Hematopoietic multipotent progenitor cell treated with erythropoietin and hydrocortisone succinate and interleukin-3 and kit ligand, for 4 days (in vitro differentiated cells): ENCODE measurements around the gene HTATIP2.
"Not testable (repeated sequence)": the region's sequence is repeated elsewhere in the genome, so short reads cannot be mapped to it uniquely, and the experiment has no call there.

Experiments used
- DNase-seq: peaks from one replicate; pipeline ENCODE4 v3.0.0-alpha.2; 2015

HTATIP2 gene

DNA sequence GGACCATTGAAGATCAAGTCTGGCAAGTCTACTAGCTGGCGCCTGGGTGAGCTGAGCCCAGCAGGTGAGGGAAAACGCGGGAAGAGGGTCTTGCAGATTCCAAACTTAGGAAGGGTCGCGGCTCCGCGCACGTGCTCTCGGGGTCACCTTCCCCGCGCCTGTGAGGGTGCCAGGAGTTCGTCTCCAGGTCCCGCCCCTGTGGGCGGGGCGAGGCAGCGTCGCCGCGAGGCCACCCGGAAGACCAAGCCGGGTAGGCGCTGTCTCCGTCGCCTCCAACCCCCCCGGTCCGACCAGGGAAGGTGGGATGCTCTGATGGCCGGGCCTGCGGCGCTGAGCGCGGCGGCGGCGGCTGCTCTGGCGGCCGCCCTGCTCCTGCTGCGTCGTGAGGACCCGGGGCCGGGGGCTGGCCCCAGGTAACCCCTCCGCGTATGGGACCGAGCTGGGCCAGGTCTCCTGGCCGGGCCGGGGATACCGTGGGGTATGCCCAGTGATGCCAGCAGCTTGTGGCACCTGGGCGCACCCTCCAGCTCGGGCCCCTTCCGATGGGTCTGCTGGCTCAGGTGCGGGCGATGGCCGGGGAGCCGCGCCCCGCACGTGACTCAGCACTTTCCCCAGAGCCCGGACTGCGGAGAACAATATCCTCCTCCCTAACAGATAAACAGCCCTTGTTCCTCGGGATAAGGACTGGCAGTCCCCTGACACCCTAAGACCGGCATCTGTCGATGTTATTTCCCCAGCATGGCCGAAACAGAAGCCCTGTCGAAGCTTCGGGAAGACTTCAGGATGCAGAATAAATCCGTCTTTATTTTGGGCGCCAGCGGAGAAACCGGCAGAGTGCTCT lies at the start of gene HTATIP2:
TSS of gene HTATIP2 (plus strand) at position 215 of the 841 bp plus-strand sequence. CDS start at position 739, 524 bp downstream.
- DNase-seq: peak; percentile 81

GRCh38 chr11:20315800-20316199 lies 47.7 kb upstream of the HTATIP2 start:
- no peak for DNase-seq

- DNase-seq: no peak
Observed at GRCh38 chr11:20321177-20321576, 42.3 kb upstream of the HTATIP2 start.

GRCh38 chr11:20327377-20327935 lies 36.1 kb upstream of the HTATIP2 start:
- DNase-seq: no peak

- no peak for DNase-seq
Observed at GRCh38 chr11:20336056-20336455, 27.5 kb upstream of the HTATIP2 start.

GRCh38 chr11:20337526-20338154 lies 25.9 kb upstream of the HTATIP2 start:
- DNase-seq: peak; percentile 65

- DNase-seq: peak; percentile 65
Observed at GRCh38 chr11:20342347-20343141, 21.0 kb upstream of the HTATIP2 start.

GRCh38 chr11:20351136-20351535 lies 12.4 kb upstream of the HTATIP2 start:
- DNase-seq: no peak

DNA sequence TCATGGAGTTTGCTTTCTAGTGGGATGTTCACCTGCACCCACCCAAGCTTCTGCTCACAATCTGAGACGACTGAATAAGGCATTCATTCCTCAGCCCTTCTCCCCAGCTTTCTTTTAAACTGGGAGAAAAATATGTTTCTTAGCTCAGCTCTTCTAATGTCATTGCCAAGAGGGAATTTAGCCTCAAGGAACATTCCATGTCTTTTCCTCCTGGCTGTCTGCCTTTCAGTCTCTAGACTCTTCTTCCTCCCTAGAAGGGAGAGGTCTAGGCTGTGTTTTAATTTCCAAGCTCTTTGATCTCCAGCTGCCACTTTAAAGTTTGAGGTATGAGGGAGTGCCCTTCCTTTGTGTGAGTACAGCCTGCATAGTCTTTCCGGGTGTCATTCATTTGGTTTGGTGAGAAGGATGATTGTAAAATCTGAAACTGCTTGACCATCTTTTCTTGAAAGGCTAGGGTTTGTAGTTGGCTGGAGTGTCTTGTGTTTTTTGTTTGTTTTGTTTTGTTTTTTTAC lies 11.7 kb upstream of the HTATIP2 start:
- DNase-seq: no peak

GRCh38 chr11:20353829-20354434 lies 9.6 kb upstream of the HTATIP2 start:
- DNase-seq: peak; percentile 59

DNA sequence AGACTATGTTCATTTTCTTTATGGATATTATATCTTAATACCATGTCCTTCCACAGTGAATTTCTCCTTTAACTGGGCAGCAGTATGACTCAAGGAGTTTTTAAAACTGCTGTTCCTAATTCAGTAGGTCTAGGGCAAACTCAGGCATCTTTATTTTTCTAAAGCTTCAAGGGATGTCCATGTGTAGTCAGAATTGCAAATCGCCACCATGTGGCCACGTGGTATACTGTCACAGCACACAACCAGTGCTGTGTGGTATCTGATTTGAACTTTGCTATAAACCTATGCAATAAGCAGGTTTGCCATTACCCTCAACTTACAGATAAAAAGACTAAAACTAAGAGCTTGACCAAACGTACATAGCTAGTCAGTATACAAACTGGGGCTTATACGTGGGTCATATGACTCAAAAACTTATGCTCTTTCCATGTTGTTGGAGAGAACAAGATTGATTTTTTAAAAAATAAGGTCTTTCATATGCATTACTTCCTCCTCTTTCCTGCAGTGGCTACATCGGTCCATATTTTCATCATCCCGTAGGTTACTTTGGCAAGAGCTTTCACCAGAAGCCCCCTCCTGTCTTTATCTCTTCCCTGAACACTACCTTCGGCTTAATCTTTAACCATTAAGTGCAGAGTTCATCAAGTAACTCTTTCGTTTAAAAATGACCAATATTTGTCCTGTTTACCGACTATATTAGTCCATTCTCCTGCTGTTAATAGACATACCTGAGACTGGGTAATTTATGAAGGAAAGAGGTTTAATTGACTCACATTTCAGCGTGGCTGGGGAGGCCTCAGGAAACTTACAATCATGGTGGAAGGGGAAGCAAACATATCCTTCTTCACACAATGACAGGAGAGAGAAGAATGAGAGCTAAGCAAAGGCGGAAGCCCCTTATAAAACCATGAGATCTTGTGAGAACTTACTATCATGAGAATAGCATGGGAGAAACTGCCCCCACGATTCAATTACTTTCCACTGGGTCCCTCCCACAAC lies 8.0 kb upstream of the HTATIP2 start:
- DNase-seq: peak; percentile 77

DNA sequence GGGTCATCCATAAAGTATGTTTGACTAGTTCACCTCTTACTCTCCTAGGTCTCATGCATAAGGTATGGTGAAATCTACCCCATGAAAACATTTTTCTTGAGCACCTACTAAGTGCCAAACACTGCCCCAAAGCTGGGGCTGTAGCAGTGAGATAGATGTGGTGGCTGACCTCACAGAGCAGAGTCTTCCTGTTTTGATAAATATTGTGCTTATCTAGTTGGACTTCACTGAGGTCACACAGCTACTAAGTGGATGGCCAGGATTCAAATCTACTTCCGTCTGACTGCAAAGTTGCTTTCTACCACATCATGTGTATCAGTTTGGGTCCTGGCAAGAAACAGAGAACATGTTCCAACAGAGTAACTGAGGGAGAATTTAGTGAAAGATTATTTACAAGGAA lies 6.4 kb upstream of the HTATIP2 start:
- DNase-seq: peak; percentile 40

DNA sequence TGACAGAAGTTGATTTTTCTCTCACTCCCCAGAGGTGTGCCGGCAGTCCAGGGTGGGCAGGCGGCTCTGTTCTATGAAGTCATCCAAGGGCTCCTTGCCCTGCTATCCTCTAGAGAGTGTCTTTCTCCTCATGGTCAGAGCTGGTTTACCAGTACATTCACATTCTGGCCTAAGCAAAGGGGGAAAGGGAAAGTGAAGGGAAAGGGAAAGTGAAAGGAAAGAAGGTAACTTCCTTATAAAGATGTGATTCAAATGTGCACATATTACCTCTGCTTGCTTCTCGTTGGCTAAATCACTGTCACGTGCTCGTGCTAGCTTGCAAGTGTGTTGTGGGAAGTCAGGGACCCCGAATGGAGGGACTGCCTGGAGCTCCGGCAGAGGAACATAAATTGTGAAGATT lies 2.9 kb upstream of the HTATIP2 start:
- DNase-seq: peak; percentile 39

DNA sequence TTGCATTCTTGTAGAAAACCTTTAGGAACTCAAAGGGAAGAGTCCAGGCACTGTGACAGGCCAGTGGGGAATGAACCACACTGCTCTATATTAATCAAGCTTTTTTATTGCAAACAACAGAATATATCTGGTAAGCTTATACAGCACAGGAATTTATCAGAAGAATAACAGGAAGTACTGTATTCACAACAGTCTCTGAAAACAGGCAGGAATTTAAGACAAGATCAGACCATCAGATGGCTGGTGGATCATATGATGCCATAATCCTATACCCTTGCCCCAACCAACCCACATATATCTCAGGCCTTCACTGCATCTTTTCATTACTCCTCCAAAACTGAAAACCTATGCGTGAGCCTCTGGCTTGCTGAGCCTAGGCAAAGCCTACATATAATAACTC lies 1.0 kb upstream of the HTATIP2 start:
- no peak for DNase-seq

DNA sequence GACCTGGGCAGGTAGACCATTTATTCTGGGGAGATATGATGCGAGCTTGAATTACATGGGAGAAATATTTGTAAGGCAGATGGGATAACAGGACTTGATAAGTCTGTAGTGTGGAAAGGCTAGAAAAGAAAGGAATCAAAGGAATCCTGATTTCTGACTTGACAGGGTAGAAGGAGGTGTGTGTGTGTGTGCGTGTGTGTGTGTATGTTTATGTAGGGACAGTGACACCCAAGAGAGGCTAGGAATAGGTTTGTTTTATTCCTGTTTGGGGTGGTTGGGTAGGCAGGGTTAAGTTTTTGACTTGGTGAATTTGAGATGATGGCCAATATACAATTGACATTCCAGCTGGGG lies 390 bp upstream of the HTATIP2 start:
- DNase-seq: no peak

DNA sequence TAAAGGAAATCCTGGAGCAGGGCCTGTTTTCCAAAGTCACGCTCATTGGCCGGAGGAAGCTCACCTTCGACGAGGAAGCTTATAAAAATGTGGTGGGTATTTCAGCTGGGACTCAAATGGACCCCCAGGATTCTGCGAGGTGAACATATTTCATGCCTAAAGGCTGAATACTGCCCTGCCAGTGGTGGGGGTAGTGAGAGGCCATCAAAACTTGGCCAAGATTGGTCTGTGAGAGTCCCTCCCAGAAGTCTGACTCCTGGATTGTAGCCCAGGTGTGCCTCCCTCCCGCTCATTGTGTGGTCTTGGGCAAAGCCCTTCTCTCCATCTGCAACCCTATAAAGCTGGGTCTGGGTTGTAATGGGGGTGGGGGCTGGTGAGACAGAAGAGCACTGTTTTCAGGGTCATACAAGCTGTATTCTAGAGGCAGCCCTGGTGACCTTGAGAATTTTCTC lies 853 bp downstream of the HTATIP2 start:
- no peak for DNase-seq

- not testable (repeated sequence) for DNase-seq
Observed at GRCh38 chr11:20365465-20365864, 2.0 kb downstream of the HTATIP2 start.

GRCh38 chr11:20367313-20367948 lies 3.9 kb downstream of the HTATIP2 start:
- peak; percentile 57 for DNase-seq

- DNase-seq: peak; percentile 50
Observed at GRCh38 chr11:20368438-20368837, 4.9 kb downstream of the HTATIP2 start.

DNA sequence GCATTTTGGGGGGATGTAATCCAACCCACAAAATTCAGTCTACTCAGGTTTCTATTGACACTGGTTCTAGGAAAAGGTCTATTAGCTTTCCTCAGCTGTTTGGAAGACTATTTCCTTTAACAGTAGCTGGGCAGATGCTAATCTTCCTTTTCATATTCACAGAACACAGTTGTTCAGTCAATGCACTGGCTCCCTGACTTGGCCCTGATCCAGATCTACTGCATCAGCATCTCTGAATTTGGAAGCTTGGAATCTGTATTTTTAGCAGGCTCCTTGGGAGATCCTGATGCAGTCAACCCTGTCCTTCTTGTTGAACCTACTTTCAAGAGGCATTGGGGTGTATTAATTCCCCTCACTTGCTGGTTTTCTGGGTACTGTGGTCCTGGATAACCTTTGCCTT lies 6.3 kb downstream of the HTATIP2 start:
- DNase-seq: no peak
